NCI-H82 (cell line): ENCODE results near the gene ZNF727.
A peak's percentile ranks its signal among the peaks of the same experiment; 100 is the strongest.
"Not testable (repeated sequence)": the region's sequence is repeated elsewhere in the genome, so short reads cannot be mapped to it uniquely, and the experiment has no call there.

ENCODE experiments used
- DNase-seq: peaks from one replicate; lab custom pipeline; 2025; lab: John Stamatoyannopoulos, UW

Gene ZNF727

DNA sequence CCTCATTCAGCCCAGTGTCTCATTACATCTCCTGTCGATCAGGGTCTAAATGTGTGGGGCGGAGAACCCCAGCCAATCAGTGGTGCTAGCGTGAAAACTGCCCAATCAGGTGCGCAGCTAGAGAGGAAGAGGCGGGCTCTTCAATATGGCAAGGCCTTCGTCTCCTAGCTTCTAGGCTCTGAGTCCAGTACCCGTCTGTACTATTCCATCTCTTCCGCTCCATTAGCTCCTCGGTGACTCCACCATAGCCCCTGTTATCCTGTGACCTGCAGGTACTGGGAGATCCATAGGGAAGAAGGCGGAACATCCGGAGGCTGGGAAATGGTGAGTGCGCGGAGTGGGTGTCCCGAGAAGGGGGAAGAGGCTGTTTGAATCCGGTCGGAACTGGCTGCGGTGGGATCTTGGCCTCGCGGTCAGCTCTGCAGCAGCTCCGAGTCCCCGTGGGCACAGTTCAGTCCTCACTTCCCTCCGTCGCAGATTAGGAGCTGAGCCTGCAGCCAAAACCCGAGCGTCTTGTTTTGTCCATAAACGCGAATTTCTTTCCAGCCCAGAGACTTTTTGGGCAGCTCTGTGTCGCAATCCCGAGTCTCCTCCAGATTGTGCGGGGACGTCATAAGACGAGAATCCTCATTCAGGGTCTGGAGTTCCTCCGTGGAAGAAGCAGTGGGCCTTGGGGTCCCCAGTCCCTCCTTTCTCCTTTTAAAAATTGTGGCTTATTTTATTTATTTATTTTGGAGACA, at the start of gene ZNF727:
Gene ZNF727, plus strand, starts transcription at position 134 of the 740 bp plus-strand sequence. Its CDS starts 188 bp downstream, at position 322.
- peak; percentile 16 for DNase-seq

DNA sequence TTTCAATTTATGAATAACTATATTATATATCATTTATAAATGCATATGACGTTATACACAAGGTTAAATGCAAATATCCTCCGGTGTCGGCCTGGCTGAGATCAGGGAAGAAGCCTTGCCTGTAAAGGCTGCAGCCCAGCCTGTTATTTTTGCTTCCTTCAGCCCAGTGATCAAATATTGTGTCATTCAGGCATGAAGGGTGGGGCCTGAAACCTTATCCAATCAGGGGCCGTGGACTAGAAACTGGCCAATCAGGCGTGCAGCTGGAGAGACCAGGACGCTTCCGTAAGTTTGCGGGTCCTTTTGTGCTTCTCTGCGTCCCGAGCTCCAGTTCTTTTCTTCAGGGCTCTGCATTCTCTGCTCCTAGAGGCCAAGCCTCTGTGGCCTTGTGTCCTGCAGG, 46.7 kb upstream of the ZNF727 start, which contains the start of gene ZNF722:
Gene ZNF722, plus strand, starts transcription at position 301 of the 400 bp plus-strand sequence. CDS start 113 bp downstream, outside the sequence.
- no peak for DNase-seq

- not testable (repeated sequence) for DNase-seq
Measured at GRCh38 chr7:64015496-64015895, 29.7 kb upstream of the ZNF727 start.

DNA sequence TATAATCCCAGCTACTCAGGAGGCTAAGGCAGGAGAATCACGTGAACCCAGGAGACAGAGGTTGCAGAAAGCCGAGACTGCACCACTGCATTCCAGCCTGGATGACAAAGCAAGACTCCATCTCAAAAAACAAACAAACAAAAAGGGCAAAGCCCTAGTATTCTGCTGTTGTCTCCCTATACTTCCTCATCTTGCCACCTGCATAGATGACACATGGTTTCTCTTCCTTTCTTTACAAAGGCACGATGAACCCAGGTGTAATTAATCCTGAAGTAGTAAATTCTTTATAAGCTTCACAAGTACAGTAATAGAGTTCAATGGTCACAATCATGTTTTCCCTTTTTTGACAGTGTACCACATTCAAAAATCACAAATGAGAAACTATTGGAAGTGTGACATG, 9.8 kb upstream of the ZNF727 start:
- no peak for DNase-seq

- no peak for DNase-seq
Measured at GRCh38 chr7:64037095-64037494, 8.1 kb upstream of the ZNF727 start.

DNA sequence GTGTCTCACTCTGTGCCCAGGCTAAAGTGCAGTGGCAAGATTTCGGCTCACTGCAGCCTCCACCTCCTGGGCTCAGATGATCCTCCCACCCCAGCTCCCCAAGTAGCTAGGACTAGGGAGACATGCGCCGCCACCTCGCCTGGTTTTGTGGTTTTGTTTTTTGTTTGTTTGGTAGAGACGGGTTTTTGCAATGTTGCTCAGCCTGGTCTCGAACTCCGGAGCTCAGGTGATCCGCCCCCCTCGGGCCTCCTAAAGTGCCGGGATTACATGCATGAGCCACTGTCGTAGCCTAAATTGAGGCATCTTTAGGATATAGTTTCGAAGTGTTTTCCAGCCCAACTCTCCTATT, 781 bp downstream of the ZNF727 start:
- no peak for DNase-seq

DNA sequence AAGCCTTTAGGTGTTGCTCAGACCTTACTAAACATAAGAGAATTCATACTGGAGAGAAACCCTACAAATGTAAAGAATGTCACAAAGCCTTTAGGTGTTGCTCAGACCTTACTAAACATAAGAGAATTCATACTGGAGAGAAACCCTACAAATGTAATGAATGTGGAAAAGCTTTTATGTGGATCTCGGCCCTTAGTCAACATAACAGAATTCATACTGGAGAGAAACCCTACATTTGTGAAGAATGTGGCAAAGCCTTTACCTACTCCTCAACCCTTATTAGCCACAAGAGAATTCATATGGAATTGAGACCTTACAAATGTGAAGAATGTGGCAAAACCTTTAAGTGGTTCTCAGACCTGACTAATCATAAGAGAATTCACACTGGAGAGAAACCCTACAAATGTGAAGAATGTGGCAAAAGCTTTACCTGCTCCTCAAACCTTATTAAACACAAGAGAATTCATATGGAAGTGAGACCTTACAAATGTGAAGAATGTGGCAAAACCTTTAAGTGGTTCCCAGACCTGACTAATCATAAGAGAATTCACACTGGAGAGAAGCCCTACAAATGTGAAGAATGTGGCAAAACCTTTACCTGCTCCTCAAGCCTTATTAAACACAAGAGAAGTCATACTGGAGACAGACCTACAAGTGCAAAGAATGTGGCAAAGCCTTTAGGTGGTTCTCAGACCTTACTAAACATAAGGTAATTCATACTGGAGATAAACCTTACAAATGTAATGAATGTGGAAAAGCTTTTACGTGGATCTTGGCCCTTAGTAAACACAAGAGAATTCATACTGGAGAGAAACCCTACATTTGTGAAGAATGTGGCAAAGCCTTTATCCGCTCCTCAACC, 32.8 kb downstream of the ZNF727 start:
- not testable (repeated sequence) for DNase-seq

DNA sequence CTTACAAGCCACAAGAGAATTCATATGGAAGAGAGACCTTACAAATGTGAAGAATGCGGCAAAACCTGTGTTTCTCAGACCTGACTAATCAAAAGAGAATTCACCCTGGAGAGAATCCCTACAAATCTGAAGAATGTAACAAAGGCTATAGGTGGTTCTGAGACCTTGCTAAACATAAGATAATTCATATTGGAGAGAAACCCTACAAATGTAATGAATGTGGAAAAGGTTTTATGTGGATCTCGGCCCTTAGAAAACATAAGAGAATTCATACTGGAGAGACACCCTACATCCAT, 33.4 kb downstream of the ZNF727 start:
- DNase-seq: no peak

DNA sequence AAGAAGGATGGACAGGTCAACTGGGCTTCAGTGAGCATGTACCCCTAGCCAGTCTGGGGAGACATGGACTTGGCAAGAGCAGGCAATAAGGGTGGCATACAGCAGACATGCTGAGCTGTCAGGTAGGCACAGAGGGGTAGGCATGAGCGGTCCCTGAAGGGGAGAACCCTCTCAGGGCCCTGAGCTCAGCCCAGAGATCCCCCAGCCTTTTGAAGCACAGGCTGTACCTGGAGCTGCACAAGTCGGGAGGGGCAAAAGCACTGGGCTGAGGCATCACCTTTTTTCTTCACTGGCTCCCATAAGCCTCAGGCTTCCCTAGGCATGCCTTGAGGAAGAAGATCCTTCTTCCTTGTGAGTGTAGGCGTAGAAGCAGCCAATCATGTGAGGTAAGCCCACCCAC, 42.3 kb downstream of the ZNF727 start:
- no peak for DNase-seq

GRCh38 chr7:64088863-64089262, 43.6 kb downstream of the ZNF727 start:
- not testable (repeated sequence) for DNase-seq
